ENCODE results near the gene KCND3.

- no peak for TF ChIP-seq CTCF (IDR thresholded peaks at IDR 0.05; ENCODE audit: low read depth, low read length)
- no peak for TF ChIP-seq EZH2phosphoT487 (IDR thresholded peaks at IDR 0.05; ENCODE audit: low read depth)
Measured at GRCh38 chr1:111864862-111865261, 124.6 kb downstream of the KCND3 start.
